HepG2 (cell line): Measurements from ENCODE around the gene AAR2. TPM values are rescaled to one million over a fixed set of nuclear protein-coding genes. Genes with fewer than 3 reads are reported as not detected.

ENCODE experiments used
- FOXK2 ChIP-seq: fragments of 450-650 bp; IDR thresholded peaks from 2 replicates; pipeline ENCODE4 v1.6.1; 2016
- HINFP ChIP-seq: sonication (generic); formaldehyde crosslinking; IDR thresholded peaks from 2 replicates; pipeline ENCODE4 v1.4.0; 2020; ENCODE audit warnings: low read depth, mild to moderate bottlenecking, missing genetic modification reagents
- HNF1A ChIP-seq, 2 experiments: sonication (generic) in 1 of 2; formaldehyde crosslinking in 1 of 2; IDR thresholded peaks; 2 replicates each; pipeline versions ENCODE4 v1.4.0 to v1.6.1; 2016 to 2020; ENCODE audit warnings: borderline replicate concordance in 1 of 2, low read depth in 1 of 2, mild to moderate bottlenecking in 1 of 2, missing genetic modification reagents in 1 of 2
- HOXA9 ChIP-seq: sonication (generic); formaldehyde crosslinking; IDR thresholded peaks from 2 replicates; pipeline ENCODE4 v1.8.1; 2022; ENCODE audit warnings: missing genetic modification reagents, mild to moderate bottlenecking, moderate library complexity, borderline replicate concordance
- REL ChIP-seq: sonication (generic); formaldehyde crosslinking; conservative IDR thresholded peaks from 2 replicates; pipeline ENCODE4 v1.8.0; 2022; ENCODE audit warnings: mild to moderate bottlenecking, missing genetic modification reagents, moderate library complexity
- RFX3 ChIP-seq: IDR thresholded peaks from 2 replicates; pipeline ENCODE4 v1.6.1; 2016; ENCODE audit warnings: missing biosample characterization, missing genetic modification reagents
- SP2 ChIP-seq: sonication (generic); formaldehyde crosslinking; IDR thresholded peaks from 2 replicates; pipeline ENCODE4 v1.5.1; 2020; ENCODE audit warnings: mild to moderate bottlenecking, missing genetic modification reagents
- TOPORS ChIP-seq: sonication (generic); formaldehyde crosslinking; IDR thresholded peaks from 2 replicates; pipeline ENCODE4 v1.8.0; 2023; ENCODE audit warnings: mild to moderate bottlenecking, missing genetic modification reagents
- ZFP36L1 ChIP-seq: sonication (generic); formaldehyde crosslinking; IDR thresholded peaks from 2 replicates; pipeline ENCODE4 v1.8.0; 2022; ENCODE audit warnings: mild to moderate bottlenecking, missing genetic modification reagents, moderate library complexity
- ZNF136 ChIP-seq: sonication (generic); formaldehyde crosslinking; IDR thresholded peaks from 2 replicates; pipeline ENCODE4 v1.8.1; 2022; ENCODE audit warnings: low read depth, mild to moderate bottlenecking, moderate library complexity, missing genetic modification reagents
- ZNF816 ChIP-seq: sonication (generic); formaldehyde crosslinking; IDR thresholded peaks from 2 replicates; pipeline ENCODE4 v1.8.0; 2022; ENCODE audit warnings: missing genetic modification reagents, mild to moderate bottlenecking, borderline replicate concordance
- polyA plus RNA-seq, 8 experiments: library from polyadenylated mRNA; depleted of rRNA in 3 of 8; stranded (reverse) in 7 of 8; unstranded in 1 of 8; fragments of >200 nt; fragmentation: Illumina TruSeq in 4 of 8; extraction: Trizol in 4 of 8; gene quantifications; 2 replicates each; pipeline versions ENCODE4 v1.2.1 to v1.2.3, GENCODE V29; 2011 to 2016; ENCODE audit warnings: low read depth in 4 of 8, missing spikeins in 1 of 8, mixed read lengths in 1 of 8; ENCODE audit not compliant: insufficient read depth in 1 of 8
- total RNA-seq, 5 experiments: library from RNA; depleted of rRNA; stranded (reverse); fragments of >200 nt; fragmentation: Illumina TruSeq; extraction: Trizol; gene quantifications; 2 replicates each; pipeline ENCODE4 v1.2.3, GENCODE V29; 2016; ENCODE audit warnings: low read depth in 1 of 5
- TF ChIP-seq, protein P1 (sequence below): sonication (generic); formaldehyde crosslinking; IDR thresholded peaks from 2 replicates; pipeline ENCODE4 v1.8.0; 2022; ENCODE audit warnings: missing genetic modification reagents, mild to moderate bottlenecking, inconsistent platforms, borderline replicate concordance
- TF ChIP-seq, protein P2 (sequence below): sonication (generic); formaldehyde crosslinking; IDR thresholded peaks from 2 replicates; pipeline ENCODE4 v1.4.0; 2020; ENCODE audit warnings: mild to moderate bottlenecking, missing genetic modification reagents, borderline replicate concordance

AAR2 gene
- total and polyA plus RNA-seq, 2 of the 13 experiments (the other 11 are each of a cell fraction or from before 2014, with no cell fraction given) = 45.2 to 46.2 TPM

DNA sequence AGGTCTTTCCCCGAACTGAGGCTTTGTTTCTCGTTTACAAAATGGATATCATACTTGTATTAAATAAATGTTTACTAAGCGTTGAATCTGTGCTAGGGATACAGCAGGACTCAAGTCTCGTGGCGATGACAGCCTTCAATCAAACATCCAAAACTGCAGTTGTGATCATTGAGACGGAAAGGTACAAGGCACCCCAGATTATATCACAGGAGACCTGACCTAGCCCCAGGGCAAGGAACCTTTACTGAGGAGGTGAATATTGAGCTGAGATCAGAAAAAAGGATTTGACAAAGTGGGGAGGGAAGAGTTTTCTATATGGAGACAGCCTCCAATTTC, 476 bp downstream of the AAR2 start (continued):
- TF ChIP-seq, protein P1, sequence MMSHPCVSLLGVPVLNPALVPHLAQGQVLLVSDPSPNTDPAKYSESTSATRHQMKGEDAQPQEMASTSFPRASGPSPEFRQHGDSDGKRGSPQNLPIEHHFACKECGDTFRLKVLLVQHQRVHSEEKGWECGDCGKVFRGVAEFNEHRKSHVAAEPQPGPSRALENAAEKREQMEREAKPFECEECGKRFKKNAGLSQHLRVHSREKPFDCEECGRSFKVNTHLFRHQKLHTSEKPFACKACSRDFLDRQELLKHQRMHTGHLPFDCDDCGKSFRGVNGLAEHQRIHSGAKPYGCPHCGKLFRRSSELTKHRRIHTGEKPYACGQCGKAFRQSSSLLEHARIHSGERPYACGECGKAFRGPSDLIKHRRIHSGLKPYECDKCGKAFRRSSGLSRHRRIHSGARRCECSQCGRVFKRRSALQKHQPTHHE (CRISPR knock-in tag) = no peak
- TF ChIP-seq HINFP (CRISPR knock-in tag) (peak; percentile 10; the same call in 1 of the 2 replicates), ZNF816 (0 out of 2 replicates have a peak, but pooled peaks have one; percentile 18), TOPORS (0 out of 2 replicates have a peak, but pooled peaks have one; percentile 3), ZNF136 (0 out of 2 replicates have a peak, but pooled peaks have one; percentile 79), SP2 (CRISPR knock-in tag) (no peak), HNF1A (IDR thresholded peaks at IDR 0.05; ENCODE audit: low read depth) (no peak), HNF1A (CRISPR knock-in tag; IDR thresholded peaks at IDR 0.05; ENCODE audit: borderline replicate concordance) (no peak), REL (CRISPR knock-in tag) (peak; percentile 10; the same call in 1 of the 2 replicates), HOXA9 (CRISPR knock-in tag) (0 out of 2 replicates have a peak, but pooled peaks have one; percentile 15), ZFP36L1 (CRISPR knock-in tag) (0 out of 2 replicates have a peak, but pooled peaks have one; percentile 29), RFX3 (no peak), FOXK2 (no peak)
- TF ChIP-seq, protein P2, sequence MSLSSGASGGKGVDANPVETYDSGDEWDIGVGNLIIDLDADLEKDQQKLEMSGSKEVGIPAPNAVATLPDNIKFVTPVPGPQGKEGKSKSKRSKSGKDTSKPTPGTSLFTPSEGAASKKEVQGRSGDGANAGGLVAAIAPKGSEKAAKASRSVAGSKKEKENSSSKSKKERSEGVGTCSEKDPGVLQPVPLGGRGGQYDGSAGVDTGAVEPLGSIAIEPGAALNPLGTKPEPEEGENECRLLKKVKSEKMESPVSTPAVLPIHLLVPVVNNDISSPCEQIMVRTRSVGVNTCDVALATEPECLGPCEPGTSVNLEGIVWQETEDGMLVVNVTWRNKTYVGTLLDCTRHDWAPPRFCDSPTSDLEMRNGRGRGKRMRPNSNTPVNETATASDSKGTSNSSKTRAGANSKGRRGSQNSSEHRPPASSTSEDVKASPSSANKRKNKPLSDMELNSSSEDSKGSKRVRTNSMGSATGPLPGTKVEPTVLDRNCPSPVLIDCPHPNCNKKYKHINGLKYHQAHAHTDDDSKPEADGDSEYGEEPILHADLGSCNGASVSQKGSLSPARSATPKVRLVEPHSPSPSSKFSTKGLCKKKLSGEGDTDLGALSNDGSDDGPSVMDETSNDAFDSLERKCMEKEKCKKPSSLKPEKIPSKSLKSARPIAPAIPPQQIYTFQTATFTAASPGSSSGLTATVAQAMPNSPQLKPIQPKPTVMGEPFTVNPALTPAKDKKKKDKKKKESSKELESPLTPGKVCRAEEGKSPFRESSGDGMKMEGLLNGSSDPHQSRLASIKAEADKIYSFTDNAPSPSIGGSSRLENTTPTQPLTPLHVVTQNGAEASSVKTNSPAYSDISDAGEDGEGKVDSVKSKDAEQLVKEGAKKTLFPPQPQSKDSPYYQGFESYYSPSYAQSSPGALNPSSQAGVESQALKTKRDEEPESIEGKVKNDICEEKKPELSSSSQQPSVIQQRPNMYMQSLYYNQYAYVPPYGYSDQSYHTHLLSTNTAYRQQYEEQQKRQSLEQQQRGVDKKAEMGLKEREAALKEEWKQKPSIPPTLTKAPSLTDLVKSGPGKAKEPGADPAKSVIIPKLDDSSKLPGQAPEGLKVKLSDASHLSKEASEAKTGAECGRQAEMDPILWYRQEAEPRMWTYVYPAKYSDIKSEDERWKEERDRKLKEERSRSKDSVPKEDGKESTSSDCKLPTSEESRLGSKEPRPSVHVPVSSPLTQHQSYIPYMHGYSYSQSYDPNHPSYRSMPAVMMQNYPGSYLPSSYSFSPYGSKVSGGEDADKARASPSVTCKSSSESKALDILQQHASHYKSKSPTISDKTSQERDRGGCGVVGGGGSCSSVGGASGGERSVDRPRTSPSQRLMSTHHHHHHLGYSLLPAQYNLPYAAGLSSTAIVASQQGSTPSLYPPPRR (CRISPR knock-in tag) = 0 out of 2 replicates have a peak, but pooled peaks have one; percentile 11
